HepG2 (cell line): Measurements from ENCODE around the gene TKFC. TPM values are rescaled to one million over a fixed set of nuclear protein-coding genes. Genes with fewer than 3 reads are reported as not detected.

ENCODE experiments used
- EHMT2 ChIP-seq: fragments of 200-600 bp; sonication (generic); IDR thresholded peaks from 2 replicates; pipeline ENCODE4 v1.7.0; 2017; ENCODE audit warnings: antibody characterized with exemption, low read depth, low read length, borderline replicate concordance
- HNRNPUL1 ChIP-seq: fragments of 200-400 bp; formaldehyde crosslinking; IDR thresholded peaks from 2 replicates; pipeline ENCODE4 v1.6.1; 2017; ENCODE audit warnings: low read depth, mild to moderate bottlenecking, low read length, moderate library complexity
- KDM6A ChIP-seq: IDR thresholded peaks from 2 replicates; pipeline ENCODE4 v1.6.1; 2016; ENCODE audit warnings: low read depth
- MATR3 ChIP-seq: sonication (generic); formaldehyde crosslinking; IDR thresholded peaks from 2 replicates; pipeline ENCODE4 v1.4.0; 2020; ENCODE audit warnings: missing genetic modification reagents
- NFIB ChIP-seq: sonication (generic); formaldehyde crosslinking; IDR thresholded peaks from 2 replicates; pipeline ENCODE4 v1.9.0; 2021; ENCODE audit warnings: missing genetic modification reagents, mild to moderate bottlenecking, borderline replicate concordance
- NRL ChIP-seq: sonication (generic); formaldehyde crosslinking; IDR thresholded peaks from 2 replicates; pipeline ENCODE4 v1.5.0; 2020; ENCODE audit warnings: missing genetic modification reagents, mild to moderate bottlenecking, moderate library complexity, borderline replicate concordance
- PAF1 ChIP-seq: IDR thresholded peaks from 2 replicates; pipeline ENCODE4 v1.6.1; 2016; ENCODE audit warnings: missing genetic modification reagents, missing compliant biosample characterization
- POGZ ChIP-seq: sonication (generic); formaldehyde crosslinking; IDR thresholded peaks from 2 replicates; pipeline ENCODE4 v1.4.0; 2020; ENCODE audit warnings: mild to moderate bottlenecking, missing genetic modification reagents
- PPARG ChIP-seq: conservative IDR thresholded peaks from 2 replicates; pipeline ENCODE4 v1.6.1; 2016; ENCODE audit warnings: missing biosample characterization, missing genetic modification reagents
- PTBP1 ChIP-seq: fragments of 200-400 bp; formaldehyde crosslinking; IDR thresholded peaks from 2 replicates; pipeline ENCODE4 v1.6.1; 2018; ENCODE audit warnings: low read length, low read depth; ENCODE audit not compliant: poor library complexity, severe bottlenecking
- REL ChIP-seq: sonication (generic); formaldehyde crosslinking; conservative IDR thresholded peaks from 2 replicates; pipeline ENCODE4 v1.8.0; 2022; ENCODE audit warnings: mild to moderate bottlenecking, missing genetic modification reagents, moderate library complexity
- RNF2 ChIP-seq: fragments of 450-650 bp; conservative IDR thresholded peaks from 2 replicates; pipeline ENCODE4 v1.6.1; 2016; ENCODE audit warnings: low read depth
- SNRNP70 ChIP-seq: fragments of 200-400 bp; formaldehyde crosslinking; IDR thresholded peaks from 2 replicates; pipeline ENCODE4 v1.6.1; 2017; ENCODE audit warnings: mild to moderate bottlenecking, low read depth, low read length, moderate library complexity
- STAT5B ChIP-seq: sonication (generic); formaldehyde crosslinking; IDR thresholded peaks from 2 replicates; pipeline ENCODE4 v1.4.0; 2020; ENCODE audit warnings: missing genetic modification reagents
- ZKSCAN5 ChIP-seq: sonication (generic); formaldehyde crosslinking; IDR thresholded peaks from 2 replicates; pipeline ENCODE4 v1.5.1; 2020; ENCODE audit warnings: mild to moderate bottlenecking, missing genetic modification reagents
- ZNF510 ChIP-seq: sonication (generic); formaldehyde crosslinking; IDR thresholded peaks from 2 replicates; pipeline ENCODE4 v1.4.0; 2020; ENCODE audit warnings: low read depth, mild to moderate bottlenecking, missing genetic modification reagents
- polyA plus RNA-seq, 8 experiments: library from polyadenylated mRNA; depleted of rRNA in 3 of 8; stranded (reverse) in 7 of 8; unstranded in 1 of 8; fragments of >200 nt; fragmentation: Illumina TruSeq in 4 of 8; extraction: Trizol in 4 of 8; gene quantifications; 2 replicates each; pipeline versions ENCODE4 v1.2.1 to v1.2.3, GENCODE V29; 2011 to 2016; ENCODE audit warnings: low read depth in 4 of 8, missing spikeins in 1 of 8, mixed read lengths in 1 of 8; ENCODE audit not compliant: insufficient read depth in 1 of 8
- total RNA-seq, 5 experiments: library from RNA; depleted of rRNA; stranded (reverse); fragments of >200 nt; fragmentation: Illumina TruSeq; extraction: Trizol; gene quantifications; 2 replicates each; pipeline ENCODE4 v1.2.3, GENCODE V29; 2016; ENCODE audit warnings: low read depth in 1 of 5
- TF ChIP-seq, protein P1 (sequence below): sonication (generic); formaldehyde crosslinking; IDR thresholded peaks from 2 replicates; pipeline ENCODE4 v1.4.0; 2020; ENCODE audit warnings: missing genetic modification reagents, borderline replicate concordance
- TF ChIP-seq, protein P2 (sequence below): sonication (generic); formaldehyde crosslinking; IDR thresholded peaks from 2 replicates; pipeline ENCODE4 v1.4.0; 2020; ENCODE audit warnings: missing genetic modification reagents
- TF ChIP-seq, protein P3 (sequence below): sonication (generic); formaldehyde crosslinking; IDR thresholded peaks from 2 replicates; pipeline ENCODE4 v1.9.0; 2021; ENCODE audit warnings: missing genetic modification reagents, mild to moderate bottlenecking, borderline replicate concordance
- TF ChIP-seq, protein P4 (sequence below): sonication (generic); formaldehyde crosslinking; IDR thresholded peaks from 2 replicates; pipeline ENCODE4 v1.8.1; 2023; ENCODE audit warnings: mild to moderate bottlenecking, inconsistent platforms, moderate library complexity, missing genetic modification reagents, borderline replicate concordance

Gene TKFC
- total and polyA plus RNA-seq, 2 of the 13 experiments (the other 11 are each of a cell fraction or from before 2014, with no cell fraction given), result 147 to 197 TPM

DNA sequence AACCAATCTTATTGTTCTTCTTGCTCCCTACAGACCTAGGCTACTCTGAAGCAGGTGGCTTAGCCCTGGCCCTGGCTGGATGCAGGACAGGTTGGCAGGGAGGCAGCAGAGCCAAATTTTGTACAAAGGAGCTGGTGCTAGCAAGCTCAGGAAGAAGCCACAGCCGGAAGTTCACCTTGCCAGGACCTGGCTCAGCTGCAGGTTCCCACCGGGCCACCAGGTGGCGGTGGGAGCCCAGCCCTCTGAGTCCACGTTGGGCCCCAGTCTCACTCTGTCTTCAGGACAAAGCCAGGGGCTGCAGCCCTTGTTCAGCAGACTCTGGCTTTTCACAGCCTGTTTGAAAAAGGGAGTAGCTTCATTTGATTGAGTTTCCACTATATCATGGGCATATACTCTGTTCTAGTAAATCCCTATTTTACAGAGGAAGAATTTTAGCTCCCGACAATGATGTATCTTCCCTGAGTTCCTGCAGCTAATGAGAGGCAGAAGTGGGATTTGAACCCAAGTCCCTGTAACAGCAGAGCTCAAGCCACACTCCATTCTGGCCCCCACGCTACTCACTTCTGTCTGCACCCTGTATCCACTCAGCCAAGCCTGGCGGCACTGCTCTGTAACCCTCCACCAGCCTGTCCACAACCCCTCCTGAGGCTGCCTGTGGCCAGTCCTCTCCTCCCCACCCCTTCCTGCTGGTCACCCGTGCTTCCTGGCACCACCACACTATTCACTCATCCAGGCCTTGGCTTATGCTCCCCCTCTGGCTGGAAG lies 3.3 kb downstream of the TKFC start (continued):
- TF ChIP-seq, protein P1, sequence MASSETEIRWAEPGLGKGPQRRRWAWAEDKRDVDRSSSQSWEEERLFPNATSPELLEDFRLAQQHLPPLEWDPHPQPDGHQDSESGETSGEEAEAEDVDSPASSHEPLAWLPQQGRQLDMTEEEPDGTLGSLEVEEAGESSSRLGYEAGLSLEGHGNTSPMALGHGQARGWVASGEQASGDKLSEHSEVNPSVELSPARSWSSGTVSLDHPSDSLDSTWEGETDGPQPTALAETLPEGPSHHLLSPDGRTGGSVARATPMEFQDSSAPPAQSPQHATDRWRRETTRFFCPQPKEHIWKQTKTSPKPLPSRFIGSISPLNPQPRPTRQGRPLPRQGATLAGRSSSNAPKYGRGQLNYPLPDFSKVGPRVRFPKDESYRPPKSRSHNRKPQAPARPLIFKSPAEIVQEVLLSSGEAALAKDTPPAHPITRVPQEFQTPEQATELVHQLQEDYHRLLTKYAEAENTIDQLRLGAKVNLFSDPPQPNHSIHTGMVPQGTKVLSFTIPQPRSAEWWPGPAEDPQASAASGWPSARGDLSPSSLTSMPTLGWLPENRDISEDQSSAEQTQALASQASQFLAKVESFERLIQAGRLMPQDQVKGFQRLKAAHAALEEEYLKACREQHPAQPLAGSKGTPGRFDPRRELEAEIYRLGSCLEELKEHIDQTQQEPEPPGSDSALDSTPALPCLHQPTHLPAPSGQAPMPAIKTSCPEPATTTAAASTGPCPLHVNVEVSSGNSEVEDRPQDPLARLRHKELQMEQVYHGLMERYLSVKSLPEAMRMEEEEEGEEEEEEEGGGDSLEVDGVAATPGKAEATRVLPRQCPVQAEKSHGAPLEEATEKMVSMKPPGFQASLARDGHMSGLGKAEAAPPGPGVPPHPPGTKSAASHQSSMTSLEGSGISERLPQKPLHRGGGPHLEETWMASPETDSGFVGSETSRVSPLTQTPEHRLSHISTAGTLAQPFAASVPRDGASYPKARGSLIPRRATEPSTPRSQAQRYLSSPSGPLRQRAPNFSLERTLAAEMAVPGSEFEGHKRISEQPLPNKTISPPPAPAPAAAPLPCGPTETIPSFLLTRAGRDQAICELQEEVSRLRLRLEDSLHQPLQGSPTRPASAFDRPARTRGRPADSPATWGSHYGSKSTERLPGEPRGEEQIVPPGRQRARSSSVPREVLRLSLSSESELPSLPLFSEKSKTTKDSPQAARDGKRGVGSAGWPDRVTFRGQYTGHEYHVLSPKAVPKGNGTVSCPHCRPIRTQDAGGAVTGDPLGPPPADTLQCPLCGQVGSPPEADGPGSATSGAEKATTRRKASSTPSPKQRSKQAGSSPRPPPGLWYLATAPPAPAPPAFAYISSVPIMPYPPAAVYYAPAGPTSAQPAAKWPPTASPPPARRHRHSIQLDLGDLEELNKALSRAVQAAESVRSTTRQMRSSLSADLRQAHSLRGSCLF (CRISPR knock-in tag), result no peak
- TF ChIP-seq NRL (CRISPR knock-in tag), result no peak
- no peak for TF ChIP-seq ZNF510
- TF ChIP-seq, protein P2, sequence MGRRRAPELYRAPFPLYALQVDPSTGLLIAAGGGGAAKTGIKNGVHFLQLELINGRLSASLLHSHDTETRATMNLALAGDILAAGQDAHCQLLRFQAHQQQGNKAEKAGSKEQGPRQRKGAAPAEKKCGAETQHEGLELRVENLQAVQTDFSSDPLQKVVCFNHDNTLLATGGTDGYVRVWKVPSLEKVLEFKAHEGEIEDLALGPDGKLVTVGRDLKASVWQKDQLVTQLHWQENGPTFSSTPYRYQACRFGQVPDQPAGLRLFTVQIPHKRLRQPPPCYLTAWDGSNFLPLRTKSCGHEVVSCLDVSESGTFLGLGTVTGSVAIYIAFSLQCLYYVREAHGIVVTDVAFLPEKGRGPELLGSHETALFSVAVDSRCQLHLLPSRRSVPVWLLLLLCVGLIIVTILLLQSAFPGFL, result no peak
- no peak for TF ChIP-seq POGZ (CRISPR knock-in tag)
- no peak for TF ChIP-seq STAT5B (CRISPR knock-in tag)
- TF ChIP-seq, protein P3, sequence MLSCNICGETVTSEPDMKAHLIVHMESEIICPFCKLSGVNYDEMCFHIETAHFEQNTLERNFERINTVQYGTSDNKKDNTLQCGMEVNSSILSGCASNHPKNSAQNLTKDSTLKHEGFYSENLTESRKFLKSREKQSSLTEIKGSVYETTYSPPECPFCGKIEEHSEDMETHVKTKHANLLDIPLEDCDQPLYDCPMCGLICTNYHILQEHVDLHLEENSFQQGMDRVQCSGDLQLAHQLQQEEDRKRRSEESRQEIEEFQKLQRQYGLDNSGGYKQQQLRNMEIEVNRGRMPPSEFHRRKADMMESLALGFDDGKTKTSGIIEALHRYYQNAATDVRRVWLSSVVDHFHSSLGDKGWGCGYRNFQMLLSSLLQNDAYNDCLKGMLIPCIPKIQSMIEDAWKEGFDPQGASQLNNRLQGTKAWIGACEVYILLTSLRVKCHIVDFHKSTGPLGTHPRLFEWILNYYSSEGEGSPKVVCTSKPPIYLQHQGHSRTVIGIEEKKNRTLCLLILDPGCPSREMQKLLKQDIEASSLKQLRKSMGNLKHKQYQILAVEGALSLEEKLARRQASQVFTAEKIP (CRISPR knock-in tag), result no peak
- TF ChIP-seq KDM6A (CRISPR knock-in tag), result no peak
- TF ChIP-seq SNRNP70, result no peak
- TF ChIP-seq NFIB (CRISPR knock-in tag), result no peak
- peak; percentile 37; the same call in 1 of the 2 replicates for TF ChIP-seq PPARG
- TF ChIP-seq RNF2, result no peak
- no peak for TF ChIP-seq HNRNPUL1
- TF ChIP-seq, protein P4, sequence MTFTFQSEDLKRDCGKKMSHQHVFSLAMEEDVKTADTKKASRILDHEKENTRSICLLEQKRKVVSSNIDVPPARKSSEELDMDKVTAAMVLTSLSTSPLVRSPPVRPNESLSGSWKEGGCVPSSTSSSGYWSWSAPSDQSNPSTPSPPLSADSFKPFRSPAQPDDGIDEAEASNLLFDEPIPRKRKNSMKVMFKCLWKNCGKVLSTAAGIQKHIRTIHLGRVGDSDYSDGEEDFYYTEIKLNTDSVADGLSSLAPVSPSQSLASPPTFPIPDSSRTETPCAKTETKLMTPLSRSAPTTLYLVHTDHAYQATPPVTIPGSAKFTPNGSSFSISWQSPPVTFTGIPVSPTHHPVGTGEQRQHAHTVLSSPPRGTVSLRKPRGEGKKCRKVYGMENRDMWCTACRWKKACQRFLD (CRISPR knock-in tag), result no peak
- no peak for TF ChIP-seq PAF1
- TF ChIP-seq ZKSCAN5, result no peak
- no peak for TF ChIP-seq MATR3
- TF ChIP-seq REL (CRISPR knock-in tag), result no peak
- TF ChIP-seq EHMT2, result no peak
- TF ChIP-seq PTBP1, result no peak
